ENCODE measurements around the gene CACFD1.

- TF ChIP-seq CTCF (IDR thresholded peaks at IDR 0.05 in 8 of 11, conservative IDR thresholded peaks at IDR 0.05 in 3 of 11), result peak in 2 of 11 experiments; percentile 21 to 24
- peak in 1 of 3 donors; percentile 35 for TF ChIP-seq POLR2A (IDR thresholded peaks at IDR 0.05)
Measured at GRCh38 chr9:133459476-133460404, at the start of gene CACFD1.

All from spleen (tissue), 7 donors.